ENCODE data around the gene EXOC6.
A peak's percentile ranks its signal among the peaks of the same experiment; 100 is the strongest.

Gene EXOC6

DNA sequence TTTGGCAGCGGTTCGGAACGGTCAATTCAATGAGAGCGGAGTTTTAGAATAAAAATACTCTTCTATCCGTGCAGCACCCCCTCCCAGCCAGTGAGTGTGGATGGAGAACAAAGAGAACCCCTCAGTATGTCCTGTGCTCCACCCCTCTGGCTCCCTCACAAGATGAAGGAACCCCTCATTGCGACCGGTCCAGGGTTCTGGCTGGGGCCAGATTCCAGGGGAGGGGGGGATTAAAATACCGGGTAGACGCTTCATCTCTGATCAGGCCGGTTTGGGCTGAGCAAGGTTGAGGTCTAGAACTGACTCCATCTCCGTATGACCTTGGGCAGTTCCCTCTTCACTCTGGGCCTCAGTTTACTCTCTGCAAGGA is 218.2 kb downstream of the EXOC6 start:
- DNase-seq = no peak

- DNase-seq = no peak
Measured at GRCh38 chr10:93067443-93068365, 219.4 kb downstream of the EXOC6 start.

GRCh38 chr10:93068411-93069244 is 220.3 kb downstream of the EXOC6 start:
- peak; percentile 5 for DNase-seq

GRCh38 chr10:93069245-93069561 is 220.9 kb downstream of the EXOC6 start:
- DNase-seq = no peak

DNA sequence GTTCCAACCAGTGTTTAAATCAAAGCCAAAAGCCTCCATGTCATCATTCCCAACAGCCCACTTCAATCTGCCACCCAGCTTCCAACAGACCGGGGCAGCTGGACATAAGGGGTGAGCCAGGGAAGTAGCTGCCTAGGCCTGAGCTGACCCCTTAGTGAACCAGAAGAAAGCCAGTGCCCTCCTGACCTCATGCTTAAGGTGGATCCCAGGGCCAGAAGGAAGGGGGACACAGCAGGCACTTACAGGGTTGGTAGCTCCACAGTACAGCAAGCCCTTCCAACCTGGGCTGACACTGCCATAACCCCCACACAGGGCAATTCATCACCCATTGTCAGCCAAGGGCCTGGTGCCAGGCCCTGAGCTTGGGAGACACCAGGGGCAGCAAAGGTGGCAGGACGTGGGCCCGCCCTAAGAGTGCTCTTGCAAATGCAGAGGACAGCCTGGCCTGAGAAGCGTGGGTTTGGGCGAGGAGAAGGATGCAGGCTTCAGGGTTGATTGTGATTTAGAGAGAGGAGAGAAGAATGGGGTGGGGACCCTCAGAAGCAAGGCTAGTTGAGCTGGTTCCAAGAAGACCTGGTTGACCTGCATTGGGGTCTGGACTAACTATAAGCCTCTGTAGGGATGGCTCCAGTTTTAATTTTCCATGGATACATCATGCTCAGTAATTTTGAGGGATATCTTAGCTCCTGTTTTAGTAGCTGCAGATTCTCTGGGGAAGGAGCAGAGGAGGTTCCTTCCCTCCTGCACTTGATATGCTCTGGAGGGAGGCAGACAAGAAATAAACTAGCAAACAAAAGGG is 222.3 kb downstream of the EXOC6 start:
- DNase-seq = no peak

- no peak for DNase-seq
Measured at GRCh38 chr10:93071177-93071472, 222.8 kb downstream of the EXOC6 start.

GRCh38 chr10:93071674-93072224 is 223.4 kb downstream of the EXOC6 start:
- DNase-seq = no peak

- DNase-seq = no peak
Measured at GRCh38 chr10:93072225-93072712, 223.9 kb downstream of the EXOC6 start.

DNA sequence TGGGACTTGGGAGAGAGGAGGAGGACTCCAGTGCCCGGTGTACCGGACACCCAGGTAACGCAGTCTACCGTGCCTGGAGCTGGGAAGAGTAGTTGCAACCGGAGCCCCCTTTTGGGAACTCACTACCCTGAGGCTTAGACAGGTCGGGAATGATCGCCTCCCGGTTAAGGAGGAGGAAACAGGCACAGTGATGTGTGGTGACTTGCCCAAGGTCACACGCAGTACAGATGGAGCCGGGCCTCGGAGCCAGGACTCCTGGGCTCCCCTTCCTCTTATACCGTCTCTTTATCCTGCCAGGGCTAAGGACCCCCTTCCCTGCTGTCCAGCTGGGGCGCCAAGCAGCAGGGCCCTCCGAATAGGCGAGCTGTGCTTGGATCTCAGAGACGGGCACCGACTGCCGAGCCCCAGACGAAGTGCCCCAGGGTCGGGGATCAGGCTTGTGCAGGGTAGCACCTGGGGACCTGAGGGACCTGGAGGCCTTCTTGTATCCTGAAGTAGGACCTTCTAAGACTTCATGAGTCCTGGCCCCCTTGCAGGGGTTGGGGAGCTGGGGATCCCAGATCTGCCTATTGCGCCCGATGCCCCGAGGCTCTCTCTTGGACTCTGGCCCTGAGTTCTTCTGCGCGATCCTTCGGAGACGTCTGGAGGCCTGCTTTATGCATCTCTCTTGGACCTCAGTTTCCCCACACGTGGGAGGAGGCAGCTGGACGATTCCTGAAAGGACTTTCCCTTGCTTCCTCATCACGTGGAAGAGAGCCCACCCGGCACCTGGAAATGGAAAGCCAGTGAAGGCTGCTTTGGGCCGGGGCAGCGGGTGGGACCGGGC is 224.6 kb downstream of the EXOC6 start:
- no peak for DNase-seq

- DNase-seq = no peak
Measured at GRCh38 chr10:93073539-93074146, 225.3 kb downstream of the EXOC6 start, which contains the start of gene CYP26A1. Gene CYP26A1 (plus strand): TSS chr10:93073893. CDS start chr10:93073935, 42 bp downstream.

- peak; percentile 7 for DNase-seq
Measured at GRCh38 chr10:93074147-93074596, 225.9 kb downstream of the EXOC6 start.

GRCh38 chr10:93074597-93075368 is 226.5 kb downstream of the EXOC6 start:
- DNase-seq = no peak

DNA sequence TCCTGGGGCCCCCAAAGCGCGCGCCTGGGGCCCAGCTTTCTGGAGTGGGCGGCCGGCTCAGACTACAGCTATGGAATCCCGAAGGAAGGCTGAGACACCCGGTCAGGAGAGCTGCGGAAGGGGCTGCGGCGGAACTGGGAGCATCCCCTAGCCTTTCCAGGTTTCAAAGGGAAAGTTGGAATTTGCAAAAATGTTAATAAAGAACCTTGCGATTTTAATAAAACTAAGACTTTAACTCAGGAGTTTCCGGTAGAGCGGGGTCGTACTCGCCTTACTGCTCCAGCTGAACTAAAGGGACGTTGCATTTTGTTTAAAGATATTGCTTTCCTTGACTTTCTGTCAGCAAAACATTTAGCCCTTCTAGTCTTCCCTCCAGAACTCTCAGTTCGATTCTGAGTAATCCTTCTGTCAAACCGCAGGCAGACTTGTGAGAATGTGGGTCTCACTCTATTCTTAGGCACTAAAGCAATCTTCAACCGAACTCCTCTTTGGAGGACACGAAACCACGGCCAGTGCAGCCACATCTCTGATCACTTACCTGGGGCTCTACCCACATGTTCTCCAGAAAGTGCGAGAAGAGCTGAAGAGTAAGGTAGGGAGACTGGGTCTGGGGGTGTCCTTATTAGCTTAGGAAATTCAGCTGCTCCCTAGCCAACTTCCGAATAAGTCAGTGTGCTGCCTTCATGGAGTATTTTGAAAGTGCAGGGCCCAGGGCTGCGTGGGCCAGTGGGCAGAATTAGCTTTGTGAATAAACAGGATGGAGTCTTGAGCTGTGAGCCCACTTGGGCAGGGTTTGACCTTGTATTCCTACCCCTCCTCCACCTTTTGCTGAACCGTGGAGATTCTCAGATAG is 227.3 kb downstream of the EXOC6 start:
- no peak for DNase-seq

GRCh38 chr10:93076871-93077270 is 228.6 kb downstream of the EXOC6 start:
- DNase-seq = no peak

GRCh38 chr10:93077860-93078337 is 229.6 kb downstream of the EXOC6 start:
- no peak for DNase-seq

GRCh38 chr10:93079663-93080349 is 231.5 kb downstream of the EXOC6 start:
- DNase-seq = no peak

GRCh38 chr10:93080350-93081046 is 232.2 kb downstream of the EXOC6 start:
- DNase-seq = no peak

DNA sequence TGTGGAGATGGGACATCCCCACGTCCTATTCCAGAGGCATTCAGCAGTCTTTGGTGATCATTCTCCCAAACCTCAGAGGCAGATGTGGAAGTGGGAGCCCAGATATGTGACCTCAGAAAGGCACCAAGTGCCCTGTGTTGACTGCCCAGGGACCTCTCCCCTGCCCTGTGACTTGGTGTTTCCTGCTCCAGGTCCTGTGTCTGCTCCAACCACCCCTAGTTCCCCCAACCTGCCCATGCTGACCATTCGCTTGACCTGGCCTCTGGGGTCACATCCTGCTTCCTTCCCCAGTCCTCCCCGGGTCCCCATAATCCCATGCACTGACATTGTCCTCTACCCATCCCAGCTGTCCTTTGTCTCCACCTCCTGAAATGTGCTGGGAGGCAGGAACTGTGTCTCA is 233.0 kb downstream of the EXOC6 start:
- no peak for DNase-seq
